ENCODE measurements around the gene ZSWIM8.

- TF ChIP-seq POLR2AphosphoS5 (IDR thresholded peaks at IDR 0.05) (peak; percentile 73), CTCF (IDR thresholded peaks at IDR 0.05) (peak in 3 of 4 experiments; percentile 7 to 16 (median 14)), EP300 (IDR thresholded peaks at IDR 0.05) (no peak), POLR2A (IDR thresholded peaks at IDR 0.05) (peak in 1 of 2 donors; percentile 28)
Measured at GRCh38 chr10:73743905-73744663, 41.3 kb upstream of the ZSWIM8 start, which contains the start of gene SEC24C.
